NCI-H226 (cell line): ENCODE measurements around the gene TMEM128.
"Not testable (repeated sequence)": the region's sequence is repeated elsewhere in the genome, so short reads cannot be mapped to it uniquely, and the experiment has no call there.

Experiments used
- DNase-seq: peaks from one replicate; pipeline ENCODE4 v3.0.0-alpha.2; 2015

Gene TMEM128

DNA sequence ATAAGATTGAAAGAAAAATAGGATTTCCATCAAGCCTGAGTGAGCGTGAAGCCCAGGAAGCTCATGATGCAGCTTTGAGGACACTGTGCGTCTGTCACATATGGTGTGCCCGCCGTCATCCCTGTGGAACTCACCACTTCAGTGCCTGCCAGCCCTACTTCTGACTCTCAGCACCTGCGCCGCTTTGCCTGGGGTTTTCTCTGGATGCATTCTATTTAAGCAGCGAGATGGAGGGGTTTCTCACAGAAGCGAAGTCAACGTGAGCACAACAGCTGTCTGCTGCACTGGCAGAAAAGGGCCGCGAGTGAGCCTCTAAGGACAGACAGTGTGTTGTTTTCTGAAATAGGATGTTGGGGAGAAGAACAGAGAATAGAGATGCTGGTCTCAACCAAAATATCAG, 6.2 kb upstream of the TMEM128 start:
- DNase-seq, result no peak

DNA sequence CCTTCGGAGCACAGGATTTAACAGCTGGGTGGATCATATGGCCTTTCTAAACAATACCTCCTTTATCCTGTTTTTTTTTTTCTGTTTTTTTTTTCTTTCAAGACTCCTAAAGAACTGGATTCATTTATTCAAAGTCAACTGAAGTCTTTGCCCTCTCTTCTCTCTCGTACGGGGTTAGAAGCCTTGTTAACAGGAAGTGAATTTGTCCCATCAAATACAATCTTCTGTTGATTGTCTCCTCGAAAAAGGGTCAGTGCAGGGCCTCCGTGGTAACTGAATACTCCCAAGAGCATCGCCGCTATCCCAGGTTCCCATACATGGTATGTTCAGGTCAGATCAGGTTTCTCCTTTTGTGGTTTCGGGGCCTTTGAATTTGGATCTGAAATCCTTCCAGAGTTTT, 1.8 kb upstream of the TMEM128 start:
- DNase-seq, result no peak

DNA sequence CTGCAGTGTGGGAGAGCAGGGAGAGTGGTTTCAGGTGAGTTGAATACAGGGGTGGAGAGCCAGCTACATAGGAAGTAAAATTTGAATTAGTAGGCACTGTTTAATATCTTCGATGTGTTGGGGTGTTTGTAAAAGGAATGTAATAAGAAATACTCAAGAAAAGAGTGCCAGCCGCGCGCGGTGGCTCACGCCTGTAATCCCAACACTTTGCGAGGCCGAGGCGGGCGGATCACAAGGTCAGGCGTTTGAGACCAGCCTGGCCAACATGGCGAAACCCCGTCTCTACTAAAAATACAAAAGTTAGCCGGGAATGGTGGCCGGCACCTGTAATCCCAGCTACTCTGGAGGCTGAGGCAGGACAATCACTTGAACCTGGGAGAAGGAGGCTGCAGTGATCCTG, 1.3 kb upstream of the TMEM128 start:
- DNase-seq, result not testable (repeated sequence)

DNA sequence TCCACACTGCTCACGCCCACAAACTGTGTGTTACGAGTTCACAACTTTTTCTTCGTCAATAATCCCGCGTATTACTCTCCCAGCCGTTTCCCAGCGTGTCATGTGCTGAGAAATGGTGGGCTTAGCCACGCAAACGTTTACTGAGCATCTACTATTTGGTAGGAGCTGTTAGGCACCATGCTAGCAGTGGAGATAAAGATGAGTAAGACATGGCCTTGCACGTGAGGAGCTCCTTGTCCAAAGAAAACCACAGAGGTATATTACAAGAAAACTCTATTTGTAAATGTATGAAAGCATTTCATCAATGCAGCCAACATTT, 821 bp upstream of the TMEM128 start:
- DNase-seq, result no peak

DNA sequence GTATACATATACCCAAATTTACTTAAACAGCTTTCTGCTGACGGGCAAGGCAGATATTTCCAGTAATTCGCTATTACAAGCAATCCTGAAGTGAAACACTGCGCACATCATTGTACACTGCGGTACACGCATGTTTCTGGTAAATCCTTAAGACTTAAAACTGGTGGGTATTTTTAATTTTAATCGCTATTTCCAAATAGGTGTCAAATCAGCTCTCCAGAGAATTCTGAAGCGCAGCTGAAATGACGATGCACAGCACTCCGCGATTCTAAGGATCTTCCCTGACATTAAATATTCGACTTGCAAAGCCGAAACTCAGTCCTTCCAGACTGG, 361 bp downstream of the TMEM128 start:
- no peak for DNase-seq

DNA sequence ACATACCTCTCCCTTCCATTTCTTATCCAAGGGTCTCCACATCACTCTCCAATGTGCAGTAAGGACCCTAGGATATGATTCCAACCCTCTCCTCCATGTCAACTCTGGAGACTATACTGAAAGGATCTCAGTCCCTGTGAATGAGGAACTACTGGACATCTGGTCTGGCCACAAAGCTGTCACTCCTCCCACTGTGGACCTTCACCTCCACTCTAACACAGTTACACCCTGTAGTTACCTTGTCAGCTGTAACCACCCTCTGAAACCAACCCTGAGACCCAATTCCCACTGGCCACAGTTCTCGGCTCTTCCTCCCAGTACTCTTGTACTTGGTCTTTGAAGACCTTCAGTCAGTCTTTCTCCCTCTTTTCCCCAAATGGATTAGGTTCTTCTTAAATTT, 2.9 kb downstream of the TMEM128 start:
- DNase-seq, result no peak

DNA sequence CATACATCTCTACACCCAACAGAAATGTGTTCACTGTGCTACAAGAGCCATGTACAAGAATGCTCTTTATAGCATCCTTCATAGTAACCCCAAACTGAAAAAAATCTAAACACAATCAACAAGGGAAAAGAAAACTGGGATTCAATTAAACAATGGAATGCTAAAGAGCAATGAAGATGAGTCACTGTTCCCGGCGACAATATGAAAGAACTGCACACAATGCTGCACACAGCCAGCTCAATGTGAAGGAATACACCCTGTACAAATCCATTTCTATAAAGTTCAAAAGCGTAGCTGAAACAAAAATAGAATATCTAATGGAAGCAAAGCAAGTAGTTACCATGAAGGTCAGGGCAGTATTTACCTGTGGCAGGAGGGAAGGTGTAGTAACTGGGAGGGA, 8.5 kb downstream of the TMEM128 start:
- not testable (repeated sequence) for DNase-seq

DNA sequence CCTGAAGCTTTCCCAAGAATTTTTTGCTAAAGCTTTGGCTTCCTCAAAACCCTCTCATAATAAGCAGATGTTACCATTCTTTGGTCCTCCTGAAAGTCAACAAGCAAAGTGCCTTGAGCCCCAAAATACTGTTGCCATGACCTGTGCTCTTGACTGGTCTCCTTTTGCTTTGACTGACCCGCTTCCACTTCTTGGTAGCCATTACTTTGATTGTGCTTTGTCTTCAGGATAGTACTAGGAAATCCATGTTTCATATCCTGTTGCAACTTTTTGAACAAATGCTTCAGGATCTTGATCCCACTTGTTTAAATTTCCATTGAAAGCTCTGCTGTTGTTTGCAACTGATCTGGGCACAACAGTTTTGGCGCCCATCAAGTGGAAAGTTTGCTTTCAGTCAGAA, 14.4 kb downstream of the TMEM128 start:
- no peak for DNase-seq

DNA sequence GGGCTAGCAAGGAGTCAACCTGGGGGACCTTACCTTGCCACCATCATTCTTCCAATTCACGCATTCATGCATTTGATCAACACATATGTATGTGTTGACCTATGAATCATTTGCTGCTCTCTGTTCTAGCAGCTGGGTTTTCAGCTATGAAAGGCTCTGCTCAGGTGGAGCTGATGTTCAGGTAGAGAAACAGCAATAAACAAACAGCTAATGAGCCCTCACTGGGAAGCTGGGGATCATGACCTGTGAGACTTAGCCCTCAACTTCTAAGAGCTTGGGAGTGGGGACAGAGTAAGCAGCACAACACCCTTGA, 19.7 kb downstream of the TMEM128 start:
- no peak for DNase-seq

DNA sequence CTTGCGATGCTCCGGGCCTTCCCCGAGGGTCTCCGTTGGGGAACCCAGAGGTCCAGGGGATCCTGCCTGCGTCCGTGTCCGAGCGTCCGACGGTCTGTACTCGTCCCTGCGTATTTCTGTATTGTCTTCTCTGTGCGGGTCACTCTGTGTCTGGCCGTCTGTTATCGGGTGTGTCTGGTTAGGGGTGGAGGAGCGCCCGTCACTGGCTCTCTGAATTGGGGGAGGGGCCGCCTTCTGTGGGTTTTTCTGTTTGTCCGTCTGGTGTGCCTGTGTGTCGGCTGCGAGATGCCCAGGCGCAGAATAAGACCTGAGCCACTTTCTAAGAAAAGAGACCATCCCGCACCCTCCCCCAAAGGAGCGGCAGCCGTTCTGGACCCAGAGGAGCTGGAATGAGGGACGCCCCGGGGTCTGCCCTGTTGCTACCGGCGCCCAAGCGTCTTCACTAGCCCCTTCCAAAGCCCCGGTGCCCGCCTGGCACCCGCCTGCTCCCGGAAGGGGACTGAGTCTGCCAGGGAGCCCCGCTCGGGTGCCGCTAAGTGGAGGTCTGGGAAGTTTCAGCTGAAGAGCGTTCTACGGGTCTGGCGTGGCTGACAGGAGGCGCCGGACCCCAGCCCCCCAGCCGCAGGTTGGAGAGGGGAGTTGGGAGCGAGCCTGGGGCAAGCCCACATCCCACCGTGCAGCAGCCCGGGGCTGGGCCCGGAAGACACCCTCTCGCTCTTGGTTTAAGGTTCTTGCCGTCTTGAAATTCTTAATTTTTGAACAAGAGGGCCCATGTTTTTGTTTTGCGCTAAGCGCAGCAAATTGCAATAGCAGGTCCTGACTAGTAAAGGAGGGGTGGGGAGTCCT, 20.3 kb downstream of the TMEM128 start:
- DNase-seq, result no peak

DNA sequence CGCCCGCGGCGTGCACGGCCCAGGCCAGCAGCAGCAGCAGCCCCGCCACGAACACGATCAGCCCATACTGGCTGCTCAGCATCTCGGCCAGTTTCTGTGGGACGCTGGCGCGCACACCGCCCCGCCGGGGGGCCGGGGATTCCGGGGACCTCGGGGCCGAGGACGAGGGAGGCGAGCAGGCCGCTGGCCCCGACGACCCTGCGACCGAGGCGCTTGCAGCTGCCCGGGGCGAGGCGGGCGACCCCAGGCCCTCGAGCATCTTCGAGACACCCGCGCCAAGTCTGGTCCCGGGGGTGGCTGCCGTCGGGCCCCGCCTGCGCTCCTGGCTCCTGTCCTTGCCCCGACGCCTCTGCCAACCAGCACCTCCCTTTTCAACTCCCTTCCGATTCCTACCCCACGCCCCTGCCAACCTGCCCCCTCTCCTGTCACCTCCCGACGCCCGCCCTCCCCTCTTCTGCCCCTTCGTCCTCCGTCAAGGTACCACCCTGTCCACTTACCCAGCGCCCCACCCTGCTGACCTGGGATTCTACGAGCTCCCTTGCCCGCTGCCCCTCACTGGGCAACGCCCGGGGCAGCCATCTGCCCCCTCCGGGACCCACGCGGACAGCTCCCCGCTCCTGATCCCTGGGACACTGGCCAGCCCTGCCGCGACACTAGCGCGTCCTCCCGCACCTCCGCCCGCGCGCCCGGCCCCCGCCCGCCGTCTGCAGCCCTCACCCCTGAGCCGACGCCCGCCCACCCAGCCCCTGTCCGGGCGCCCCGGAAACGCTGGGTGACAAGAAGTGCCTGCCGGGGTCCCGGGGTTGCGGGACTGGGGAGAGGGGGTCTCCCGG, 21.2 kb downstream of the TMEM128 start, which contains the start of gene OTOP1:
Gene OTOP1 (minus strand): TSS at position 324 of the 833 bp plus-strand sequence. CDS start 65 bp downstream, at position 259.
- DNase-seq, result no peak

DNA sequence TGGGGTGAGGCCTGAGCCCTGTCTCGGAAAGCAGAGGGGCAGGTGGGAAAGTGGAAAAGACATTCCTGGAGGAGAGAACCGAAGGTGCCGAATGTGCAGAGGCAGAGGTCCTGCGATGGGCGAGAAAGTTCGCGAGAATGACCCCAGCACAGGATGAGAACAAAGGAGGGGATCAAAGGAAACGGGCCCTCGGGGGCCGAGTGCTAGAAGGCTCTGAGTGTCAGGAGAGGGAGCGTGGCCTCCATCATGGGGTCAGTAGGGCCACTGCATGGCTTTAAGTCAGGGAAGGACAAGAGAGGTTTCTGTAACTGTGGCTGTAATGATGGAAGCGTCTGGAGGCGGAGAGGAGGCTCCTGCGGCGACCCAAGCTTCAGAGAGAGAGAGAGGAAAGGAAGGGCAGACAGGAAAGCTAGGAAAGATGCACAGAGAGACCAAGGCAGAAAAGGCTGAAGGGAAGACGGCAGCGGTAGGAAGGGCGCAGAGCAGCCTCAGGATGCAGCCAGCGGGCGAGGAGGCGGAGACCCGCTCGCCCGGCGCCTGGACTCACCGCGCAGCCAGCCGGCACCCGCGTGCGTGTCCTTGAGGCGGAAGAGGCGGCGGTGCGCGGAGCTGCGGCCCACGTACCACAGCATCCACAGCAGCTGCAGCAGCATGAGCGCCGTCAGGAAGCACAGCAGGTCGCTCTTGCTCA, 22.0 kb downstream of the TMEM128 start:
- no peak for DNase-seq

DNA sequence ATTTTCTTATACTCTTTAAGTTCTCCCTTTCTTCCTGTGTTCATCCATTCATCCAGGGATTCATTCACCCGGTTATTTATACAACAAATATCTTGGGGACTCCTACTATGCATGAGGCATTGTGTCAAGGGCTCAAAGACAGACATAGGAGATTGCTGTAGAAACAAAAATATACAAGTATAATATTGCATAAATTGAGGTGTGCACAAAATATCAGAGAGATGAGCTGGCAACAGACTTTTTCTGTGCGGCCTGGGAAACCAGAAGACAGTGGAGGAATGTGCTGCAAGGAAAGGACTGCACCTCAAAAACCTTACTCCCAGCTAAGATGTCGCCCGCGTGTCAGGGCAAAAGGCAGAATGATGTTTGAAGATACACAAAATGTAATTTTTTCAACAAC, 30.9 kb downstream of the TMEM128 start:
- DNase-seq, result peak; percentile 2

DNA sequence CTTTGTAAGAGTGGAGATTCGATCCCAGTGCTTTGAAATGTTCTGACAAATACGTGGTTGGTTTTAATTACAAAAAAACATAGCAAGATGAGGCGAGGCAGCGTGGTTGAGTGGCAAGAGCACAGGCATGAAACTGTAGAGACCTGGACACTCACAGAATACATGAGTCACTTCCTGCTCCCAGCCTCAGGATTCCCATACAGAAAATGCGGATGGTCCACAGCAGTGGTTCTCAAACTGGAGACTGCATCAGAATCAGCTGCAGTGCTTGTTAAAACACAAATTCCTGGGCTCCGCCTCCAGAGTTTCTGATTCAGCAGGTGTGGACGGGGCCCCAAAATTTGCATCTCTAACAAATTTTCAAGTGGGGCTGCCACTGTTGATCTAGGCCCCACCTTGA, 31.4 kb downstream of the TMEM128 start:
- DNase-seq, result peak; percentile 25

DNA sequence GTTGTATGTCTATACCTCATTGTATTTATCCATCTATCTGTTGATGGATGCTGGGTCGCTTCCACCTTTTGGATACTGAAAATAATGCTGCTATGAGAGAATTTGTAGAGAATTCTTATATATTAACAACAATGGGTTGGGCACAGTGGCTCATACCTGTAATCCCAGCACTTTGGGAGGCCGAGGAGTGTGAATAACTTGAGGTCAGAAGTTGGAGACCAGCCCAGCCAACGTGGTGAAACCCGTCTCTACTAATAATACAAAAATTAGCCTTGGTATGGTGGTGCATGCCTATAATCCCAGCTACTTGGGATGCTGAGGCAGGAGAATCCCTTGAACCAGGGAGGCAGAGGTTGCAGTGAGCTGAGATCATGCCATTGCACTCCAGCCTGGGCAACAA, 34.3 kb downstream of the TMEM128 start:
- DNase-seq, result not testable (repeated sequence)

DNA sequence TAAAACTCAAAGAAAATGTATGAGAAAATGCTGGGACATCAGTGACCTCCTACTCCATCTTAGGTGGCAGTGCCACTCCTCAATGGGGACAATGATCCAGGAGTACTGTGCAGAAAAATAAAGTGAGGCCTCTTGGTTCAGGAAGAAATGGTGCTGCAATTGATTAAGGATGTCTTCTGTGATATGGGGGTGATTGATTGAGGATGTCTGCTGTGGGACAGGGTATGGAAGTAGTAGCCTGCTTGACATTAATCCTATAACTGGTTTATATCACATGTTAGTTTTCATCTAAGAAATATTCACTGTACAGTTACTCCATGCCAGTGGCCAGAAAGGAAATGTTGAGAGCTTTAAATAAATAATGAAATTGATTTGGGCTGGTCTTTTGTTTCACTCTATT, 41.8 kb downstream of the TMEM128 start:
- no peak for DNase-seq

DNA sequence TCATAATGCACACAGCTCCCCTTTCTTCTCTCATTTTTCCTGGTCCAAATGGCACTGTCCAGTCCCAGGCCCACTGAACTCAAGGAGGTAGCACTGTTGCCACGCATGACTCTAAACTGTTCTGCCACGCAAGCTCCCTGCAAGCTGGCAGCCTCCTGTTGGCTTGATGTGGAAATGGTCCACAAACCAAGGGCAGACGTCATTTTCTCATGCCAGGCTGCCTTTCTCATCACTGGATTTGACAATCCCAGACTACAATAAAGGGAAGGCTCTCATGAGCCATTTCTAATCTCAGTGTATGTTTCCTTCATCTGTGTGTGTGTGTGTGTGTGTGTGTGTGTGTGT, 43.6 kb downstream of the TMEM128 start:
- no peak for DNase-seq

DNA sequence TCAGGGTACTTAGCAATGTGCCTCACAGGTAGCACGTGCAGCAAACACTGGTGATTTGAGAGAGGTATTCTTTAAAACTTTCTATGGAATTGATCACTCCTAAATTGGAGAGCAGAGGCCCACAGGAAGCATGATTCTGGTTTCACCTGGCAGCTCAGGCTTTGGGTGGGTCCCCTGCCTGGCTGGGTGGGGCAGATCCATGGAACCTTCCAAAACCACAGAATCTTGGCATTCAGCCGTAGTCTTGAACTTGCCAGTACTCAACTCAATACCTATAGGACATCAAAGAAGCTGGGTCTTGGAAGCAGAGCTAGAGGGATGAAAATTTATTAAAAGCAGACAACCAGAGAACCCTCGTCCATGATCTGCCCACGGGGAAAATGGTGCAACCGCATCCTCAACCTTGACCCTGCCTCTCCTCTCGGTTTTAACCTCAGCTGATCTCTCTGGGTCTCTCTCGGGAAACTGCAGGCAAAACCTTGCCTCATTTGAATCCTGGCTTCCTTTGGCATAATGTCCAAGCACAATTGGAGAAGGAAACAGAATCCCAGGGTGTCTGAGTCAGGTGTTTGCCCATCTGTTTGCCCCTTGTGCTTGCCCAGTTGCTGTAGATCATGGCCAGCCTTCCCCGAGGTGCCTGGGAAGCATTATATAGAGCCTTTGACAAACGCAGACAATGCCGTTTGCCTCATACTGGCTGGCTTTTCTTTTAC, 44.2 kb downstream of the TMEM128 start:
- DNase-seq, result no peak

DNA sequence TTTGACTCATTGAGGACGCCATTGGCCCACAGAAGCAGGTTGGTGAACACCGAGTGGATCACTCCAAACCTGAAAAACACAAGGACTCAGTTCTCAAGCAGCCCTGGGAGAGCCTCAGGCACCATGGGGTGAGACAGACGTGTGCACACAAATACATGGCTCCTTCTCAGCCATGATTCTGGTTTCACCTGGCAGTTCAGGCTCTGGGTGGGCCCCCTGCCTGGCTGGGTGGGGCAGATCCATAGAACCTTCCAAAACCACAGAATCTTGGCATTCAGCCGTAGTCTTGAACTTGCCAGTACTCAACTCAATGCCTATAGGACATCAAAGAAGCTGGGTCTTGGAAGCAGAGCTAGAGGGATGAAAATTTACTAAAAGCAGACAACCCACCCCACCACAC, 45.5 kb downstream of the TMEM128 start:
- DNase-seq, result no peak

DNA sequence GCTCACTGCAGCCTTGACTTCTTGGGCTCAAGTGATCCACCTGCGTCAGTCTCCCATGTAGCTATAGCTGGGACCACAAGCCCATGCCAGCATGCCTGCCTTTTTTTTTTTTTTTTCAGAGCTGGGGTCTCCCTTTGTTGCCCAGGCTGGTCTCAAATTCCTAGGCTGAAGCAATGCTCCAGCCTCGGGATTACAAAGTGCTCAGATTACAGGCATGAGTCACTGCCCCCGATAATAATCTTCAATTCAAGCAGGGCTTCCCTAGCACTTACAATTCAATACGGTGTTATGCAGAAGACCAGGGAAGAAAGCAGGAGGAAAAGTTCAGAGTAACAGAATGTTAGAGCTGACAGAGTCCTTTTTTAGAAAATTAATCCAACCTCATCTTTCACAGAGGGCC, 47.4 kb downstream of the TMEM128 start:
- DNase-seq, result no peak

DNA sequence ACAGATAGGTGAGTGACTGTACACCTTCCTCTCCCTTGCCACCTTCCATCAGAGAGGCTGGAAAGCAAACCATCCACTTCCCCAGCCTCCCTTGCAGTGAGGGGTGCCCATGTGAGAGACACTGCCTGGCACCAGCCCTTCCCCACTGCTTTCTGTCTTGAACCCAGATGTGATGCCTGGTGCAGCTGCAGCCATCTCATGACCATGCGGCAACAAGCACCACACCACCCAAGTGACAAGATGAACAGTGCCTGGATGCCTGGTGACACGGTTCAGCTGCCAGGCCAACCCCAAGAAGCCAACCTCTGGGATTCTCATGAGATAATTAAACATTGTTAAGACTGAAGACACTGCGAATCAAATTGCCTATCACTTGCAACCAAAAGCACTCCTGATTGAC, 52.7 kb downstream of the TMEM128 start:
- DNase-seq, result no peak

DNA sequence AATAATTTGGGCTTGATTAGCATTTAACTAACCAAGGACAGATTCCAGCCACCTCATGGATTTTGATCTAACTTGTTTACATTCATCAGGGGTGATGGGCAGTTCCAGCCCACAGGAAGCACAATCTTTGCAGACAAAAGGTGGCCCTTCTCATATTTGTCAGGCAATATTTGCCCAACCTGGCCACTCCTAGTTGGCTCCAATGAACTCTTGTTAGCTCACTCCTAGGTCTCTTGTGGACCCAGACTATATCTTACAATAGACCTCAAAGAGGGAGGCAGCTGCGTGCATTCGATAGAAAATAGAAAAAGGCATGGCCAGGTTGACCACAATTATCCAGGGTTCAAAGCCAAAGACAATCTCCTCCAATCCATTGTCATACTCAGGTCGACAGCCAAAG, 59.5 kb downstream of the TMEM128 start:
- DNase-seq, result not testable (repeated sequence)
